Prostate gland (tissue), 2 donors: ENCODE data around the gene CTPS2. TPM values are rescaled to one million over a fixed set of nuclear protein-coding genes. Genes with fewer than 3 reads are reported as not detected.

Experiments
- DNase-seq: peaks from one replicate; pipeline ENCODE4 v3.0.0-alpha.2; 2019; ENCODE audit warnings: low spot score
- H3K27ac ChIP-seq, 2 donors: fragments of 200-600 bp; sonication (generic); 2 replicates each; pipeline ENCODE4 v1.5.1; 2017 to 2019
- H3K27me3 ChIP-seq: fragments of 200-600 bp; sonication (generic); replicated peaks from 2 replicates; pipeline ENCODE4 v1.5.1; 2019; ENCODE audit not compliant: insufficient read depth
- H3K36me3 ChIP-seq, 2 donors: fragments of 200-600 bp; sonication (generic); 1 replicate in 1 of 2; 2 replicates in 1 of 2; pipeline versions ENCODE4 v1.5.1 to v1.8.1; 2017 to 2019
- H3K4me1 ChIP-seq: fragments of 200-600 bp; sonication (generic); replicated peaks from 2 replicates; pipeline ENCODE4 v1.5.1; 2019
- H3K4me3 ChIP-seq, 2 donors: fragments of 200-600 bp; sonication (generic); 2 replicates each; pipeline ENCODE4 v1.5.1; 2017 to 2019
- H3K9me3 ChIP-seq: fragments of 200-600 bp; sonication (generic); 2 replicates; pipeline ENCODE4 v1.5.1; 2017
- CTCF ChIP-seq, 4 experiments: fragments of 200-600 bp in 2 of 4; fragments of 450-650 bp in 2 of 4; sonication (generic) in 2 of 4; IDR thresholded peaks; 1 replicate in 3 of 4; 2 replicates in 1 of 4; pipeline ENCODE4 v1.5.1; 2016 to 2019; ENCODE audit warnings: antibody characterized with exemption in 4 of 4, mild to moderate bottlenecking in 2 of 4, moderate library complexity in 2 of 4
- POLR2A ChIP-seq: fragments of 450-650 bp; IDR thresholded peaks from one replicate; pipeline ENCODE4 v1.6.1; 2016; ENCODE audit warnings: antibody characterized with exemption, mild to moderate bottlenecking
- POLR2AphosphoS5 ChIP-seq: sonication (generic); formaldehyde crosslinking; IDR thresholded peaks from one replicate; pipeline ENCODE4 v1.6.1; 2017; ENCODE audit warnings: antibody characterized with exemption
- WGBS: methylation state at CpG from one replicate; pipeline ENCODE4 v1.1.5; 2018; 5-methylcytosine and 5-hydroxymethylcytosine counted together
- intact Hi-C: fragments of 100-400 bp; cut with DNase I; formaldehyde crosslinking; loops from one replicate; pipeline ENCODE4 v1.14.2; 2022
- total RNA-seq, 2 donors: library from RNA; depleted of rRNA; stranded (reverse); fragments of >200 nt; gene quantifications; one replicate each; pipeline ENCODE4 v1.1.0, GENCODE V29; 2016

Gene CTPS2
- total RNA-seq, 2 donors from 2014 or later = 14.3 to 20.4 TPM

GRCh38 chrX:16593801-16594200 is 118.7 kb downstream of the CTPS2 start:
- H3K4me3 ChIP-seq = no peak overlapping the region
- DNase-seq = no peak
- H3K27ac ChIP-seq = no peak overlapping the region
- H3K27me3 ChIP-seq = no peaks in the 10 kb centered on the region
- intact Hi-C loops = no loop called here
- H3K4me1 ChIP-seq = no peaks in the 10 kb centered on the region
- WGBS = 94% methylated on average over 4 of the region's 4 CpGs
- no peak for TF ChIP-seq POLR2AphosphoS5
- no peak for TF ChIP-seq POLR2A
- H3K36me3 ChIP-seq = no peaks in the 10 kb centered on the region
- H3K9me3 ChIP-seq = no peaks in the 10 kb centered on the region

- DNase-seq = no peak
Measured at GRCh38 chrX:16592194-16592770, 120.2 kb downstream of the CTPS2 start.

GRCh38 chrX:16589826-16590225 is 122.6 kb downstream of the CTPS2 start:
- no peak for TF ChIP-seq POLR2AphosphoS5
- TF ChIP-seq POLR2A = no peak
- no peak for TF ChIP-seq CTCF (IDR thresholded peaks at IDR 0.05)
- Histone ChIP-seq H3K36me3 (no peaks in the 10 kb centered on the region), H3K9me3 (no peaks in the 10 kb centered on the region), H3K4me3 (no peak overlapping the region), H3K4me1 (no peaks in the 10 kb centered on the region), H3K27ac (no peak overlapping the region), H3K27me3 (no peaks in the 10 kb centered on the region)
- DNase-seq = no peak
- intact Hi-C loops = no loop called here

More at GRCh38 chrX:16592194-16592770, 120.2 kb downstream of the CTPS2 start:
- H3K36me3 ChIP-seq = no peaks in the 10 kb centered on the region
- intact Hi-C loops = no loop called here
- 87% methylated on average over 7 of the region's 7 CpGs for WGBS
- H3K27ac ChIP-seq = no peak overlapping the region
- no peak overlapping the region for H3K4me3 ChIP-seq
- no peak for TF ChIP-seq CTCF (IDR thresholded peaks at IDR 0.05)
- TF ChIP-seq POLR2A = no peak
- TF ChIP-seq POLR2AphosphoS5 = no peak
- no peaks in the 10 kb centered on the region for H3K27me3 ChIP-seq
- H3K9me3 ChIP-seq = no peaks in the 10 kb centered on the region
- H3K4me1 ChIP-seq = no peaks in the 10 kb centered on the region

GRCh38 chrX:16589211-16589610 is 123.3 kb downstream of the CTPS2 start:
- H3K36me3 ChIP-seq = no peaks in the 10 kb centered on the region
- no peaks in the 10 kb centered on the region for H3K4me1 ChIP-seq
- intact Hi-C loops = no loop called here
- no peak for DNase-seq
- H3K9me3 ChIP-seq = no peaks in the 10 kb centered on the region
- no peak overlapping the region for H3K4me3 ChIP-seq
- no peaks in the 10 kb centered on the region for H3K27me3 ChIP-seq
- 63% methylated on average over 2 of the region's 2 CpGs for WGBS
- TF ChIP-seq POLR2A = no peak
- no peak overlapping the region for H3K27ac ChIP-seq

- no peaks in the 10 kb centered on the region for H3K27me3 ChIP-seq
- WGBS = 100% methylated on average over 1 of the region's 1 CpG
- no peaks in the 10 kb centered on the region for H3K9me3 ChIP-seq
- intact Hi-C loops = no loop called here
- H3K27ac ChIP-seq = no peak overlapping the region
- DNase-seq = no peak
- no peaks in the 10 kb centered on the region for H3K36me3 ChIP-seq
- TF ChIP-seq POLR2A (no peak), POLR2AphosphoS5 (no peak), CTCF (IDR thresholded peaks at IDR 0.05) (no peak)
- H3K4me1 ChIP-seq = no peaks in the 10 kb centered on the region
- no peak overlapping the region for H3K4me3 ChIP-seq
Measured at GRCh38 chrX:16588266-16588665, 124.2 kb downstream of the CTPS2 start.

GRCh38 chrX:16587836-16588235 is 124.6 kb downstream of the CTPS2 start:
- intact Hi-C loops = no loop called here
- DNase-seq = no peak
- Histone ChIP-seq H3K9me3 (no peaks in the 10 kb centered on the region), H3K36me3 (no peaks in the 10 kb centered on the region), H3K27me3 (no peaks in the 10 kb centered on the region), H3K4me3 (no peak overlapping the region), H3K4me1 (no peaks in the 10 kb centered on the region), H3K27ac (no peak overlapping the region)
- 71% methylated on average over 4 of the region's 4 CpGs for WGBS
- TF ChIP-seq POLR2A = no peak
